SK-N-SH (cell line): ENCODE data around the gene GTF2H4. TPM values are rescaled to one million over a fixed set of nuclear protein-coding genes. Genes with fewer than 3 reads are reported as not detected.
A peak's percentile ranks its signal among the peaks of the same experiment; 100 is the strongest.

Source experiments
- CTCF ChIA-PET: fragments of 300-600, 350-600 bp; formaldehyde crosslinking; extraction: SDS; loops from one replicate; lab custom pipeline; 2021; lab: Yijun Ruan, JAX
- POLR2A ChIA-PET: fragments of 350-600 bp; sonication (Branson Sonifier 250); formaldehyde crosslinking; extraction: SDS; loops from one replicate; lab custom pipeline; 2020; ENCODE audit warnings: antibody characterized with exemption, inconsistent platforms; lab: Yijun Ruan, JAX
- DNase-seq: peaks from one replicate; pipeline ENCODE4 v3.0.0; 2012
- H2AFZ ChIP-seq: fragments of 200-600 bp; sonication (generic); 2 replicates; pipeline ENCODE4 v1.8.1; 2016; ENCODE audit warnings: antibody characterized with exemption, mild to moderate bottlenecking, low read depth
- H3F3A ChIP-seq: fragments of 200-600 bp; sonication (generic); replicated peaks from 2 replicates; pipeline ENCODE3; 2016; ENCODE audit warnings: antibody characterized with exemption, mild to moderate bottlenecking; ENCODE audit not compliant: insufficient read depth
- H3K27ac ChIP-seq, 2 experiments: fragments of 200-500 bp in 1 of 2; fragments of 200-600 bp in 1 of 2; sonication (Bioruptor generic) in 1 of 2; sonication (generic), shearing (Covaris generic) in 1 of 2; 2 replicates each; pipeline versions ENCODE4 v1.5.1 to v1.6.1; 2014 to 2016; ENCODE audit warnings: low read depth in 2 of 2, inconsistent platforms in 1 of 2, low read length in 1 of 2, mild to moderate bottlenecking in 1 of 2, mixed read lengths in 1 of 2
- H3K27me3 ChIP-seq: fragments of 200-600 bp; sonication (generic), shearing (Covaris generic); 2 replicates; pipeline ENCODE4 v1.6.1; 2016; ENCODE audit warnings: mixed run types; ENCODE audit not compliant: insufficient read depth
- H3K36me3 ChIP-seq, 2 experiments: fragments of 200-500 bp in 1 of 2; fragments of 200-600 bp in 1 of 2; sonication (Bioruptor generic) in 1 of 2; sonication (generic) in 1 of 2; replicated peaks in 1 of 2; 2 replicates each; pipeline versions ENCODE3 to v1.5.1; 2014 to 2016; ENCODE audit warnings: low read length in 1 of 2, mild to moderate bottlenecking in 1 of 2; ENCODE audit not compliant: insufficient read depth in 2 of 2, control insufficient read depth in 1 of 2
- H3K4me1 ChIP-seq, 2 experiments: fragments of 200-500 bp in 1 of 2; fragments of 200-600 bp in 1 of 2; sonication (Bioruptor generic) in 1 of 2; sonication (generic), shearing (Covaris generic) in 1 of 2; 2 replicates each; pipeline versions ENCODE4 v1.5.1 to v1.6.1; 2014 to 2016; ENCODE audit warnings: low read depth in 1 of 2, low read length in 1 of 2, mixed run types in 1 of 2; ENCODE audit not compliant: insufficient read depth in 2 of 2, control insufficient read depth in 1 of 2
- H3K4me2 ChIP-seq: fragments of 200-600 bp; sonication (generic), shearing (Covaris generic); 2 replicates; pipeline ENCODE4 v1.6.1; 2017; ENCODE audit warnings: mixed run types
- H3K4me3 ChIP-seq, 2 experiments: fragments of 200-500 bp in 1 of 2; fragments of 200-600 bp in 1 of 2; sonication (Bioruptor generic) in 1 of 2; sonication (generic), shearing (Covaris generic) in 1 of 2; 2 replicates each; pipeline versions ENCODE4 v1.5.1 to v1.8.1; 2014 to 2016; ENCODE audit warnings: low read depth in 2 of 2, inconsistent platforms in 1 of 2, low read length in 1 of 2, mild to moderate bottlenecking in 1 of 2, mixed read lengths in 1 of 2, moderate library complexity in 1 of 2
- H3K79me2 ChIP-seq: fragments of 200-600 bp; sonication (generic); 2 replicates; pipeline ENCODE4 v1.8.1; 2017; ENCODE audit warnings: mild to moderate bottlenecking; ENCODE audit not compliant: insufficient read depth
- H3K9ac ChIP-seq: fragments of 200-600 bp; sonication (generic); 2 replicates; pipeline ENCODE4 v1.6.1; 2017; ENCODE audit warnings: mixed run types
- H3K9me2 ChIP-seq: fragments of 200-600 bp; sonication (generic); 2 replicates; pipeline ENCODE4 v1.6.1; 2017; ENCODE audit warnings: mixed run types
- H3K9me3 ChIP-seq: fragments of 200-600 bp; sonication (generic); 2 replicates; pipeline ENCODE4 v1.6.1; 2017; ENCODE audit warnings: mixed run types, mild to moderate bottlenecking, moderate library complexity
- H4K20me1 ChIP-seq: fragments of 200-600 bp; sonication (generic); 2 replicates; pipeline ENCODE4 v1.6.1; 2017; ENCODE audit warnings: mild to moderate bottlenecking, mixed run types; ENCODE audit not compliant: insufficient read depth
- GABPA ChIP-seq: IDR thresholded peaks from 2 replicates; pipeline ENCODE4 v1.4.0; 2012; ENCODE audit warnings: low read depth, mild to moderate bottlenecking
- MXI1 ChIP-seq: IDR thresholded peaks from 2 replicates; pipeline ENCODE4 v1.6.1; 2012; ENCODE audit warnings: mild to moderate bottlenecking, low read depth, low read length, improper control_type of control experiment
- WGBS: methylation state at CpG from one replicate; pipeline ENCODE4 v1.1.6; 2017; ENCODE audit warnings: low lambda C conversion rate; 5-methylcytosine and 5-hydroxymethylcytosine counted together
- polyA plus RNA-seq, 3 experiments: library from polyadenylated mRNA; depleted of rRNA; stranded (reverse); fragments of >200 nt; gene quantifications; 2 replicates each; pipeline ENCODE4 v1.2.3, GENCODE V29; 2012
- TF ChIP-seq, protein P1 (sequence below): IDR thresholded peaks from 2 replicates; pipeline ENCODE4 v1.4.0; 2012; ENCODE audit warnings: low read depth
- TF ChIP-seq, protein P2 (sequence below): fragments of 150-350 bp; IDR thresholded peaks from 2 replicates; pipeline ENCODE4 v1.6.1; 2017; ENCODE audit warnings: antibody characterized with exemption, low read length, low read depth, borderline replicate concordance
- TF ChIP-seq, protein P3 (sequence below): IDR thresholded peaks from 2 replicates; pipeline ENCODE4; 2012
- TF ChIP-seq, protein P4 (sequence below): IDR thresholded peaks from 2 replicates; pipeline ENCODE4 v1.6.1; 2012; ENCODE audit warnings: mild to moderate bottlenecking, low read depth, low read length, moderate library complexity

GTF2H4 gene
- polyA plus RNA-seq, 1 of the 3 experiments (the other 2 are of a cell fraction) = 30.7 TPM

DNA sequence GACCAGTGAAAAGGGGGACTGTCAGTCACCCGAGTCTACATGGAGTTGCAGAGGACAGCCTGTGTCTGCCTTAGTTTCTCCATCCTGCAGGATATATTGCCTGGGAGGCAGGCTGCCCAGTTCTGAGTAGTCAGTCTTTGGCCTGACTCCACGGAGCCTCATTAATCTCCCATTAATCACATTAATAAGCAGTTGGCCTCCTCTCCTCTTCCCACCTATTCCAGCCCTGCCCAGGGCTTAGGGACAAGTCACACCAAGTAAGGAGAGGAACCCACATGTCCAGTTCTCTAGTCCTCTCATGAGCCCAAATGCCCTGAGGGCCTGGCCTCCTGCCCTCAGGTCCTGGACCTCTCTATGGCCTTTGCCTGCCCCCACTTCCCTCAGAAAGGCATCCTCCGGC is 31.5 kb downstream of the GTF2H4 start:
- no peak overlapping the region for H3K9ac ChIP-seq
- ChIA-PET CTCF (no interaction called here), POLR2A (no interaction called here)

DNA sequence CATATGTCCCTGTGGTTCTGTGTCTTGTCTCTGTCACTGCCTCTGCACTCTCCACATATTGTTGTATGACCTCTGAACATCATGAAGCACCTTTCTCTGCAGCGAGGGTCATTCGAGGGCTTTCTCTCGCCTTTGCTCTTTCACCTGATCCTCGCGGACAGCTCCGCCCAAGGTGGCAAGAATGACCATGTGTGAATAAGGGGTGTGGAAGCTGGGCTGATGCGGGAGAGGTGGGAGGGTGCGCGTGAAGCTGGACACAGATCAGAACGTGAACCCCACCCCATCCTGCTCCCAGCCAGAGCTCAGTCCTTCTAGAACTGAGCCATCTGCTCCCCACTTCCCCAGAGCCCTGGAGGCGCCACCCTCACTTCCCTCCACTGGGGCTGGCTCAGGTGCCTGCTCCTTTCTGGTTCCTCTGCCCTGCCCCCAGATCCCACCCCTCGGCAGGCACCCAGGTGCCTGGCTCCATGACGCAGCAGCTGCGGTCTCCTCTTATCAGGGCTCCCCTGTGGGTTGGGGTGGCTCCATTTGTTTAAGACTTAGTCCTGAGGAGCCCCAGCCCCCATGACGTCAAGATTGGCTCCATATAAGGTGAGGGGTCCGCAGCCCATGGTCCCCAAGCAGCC is 32.5 kb downstream of the GTF2H4 start, which contains the start of gene MUCL3:
Gene MUCL3, plus strand, starts transcription at position 613 of the 626 bp plus-strand sequence. CDS start 27 bp downstream, outside the sequence.
- no peaks in the 10 kb centered on the region for H3K79me2 ChIP-seq
- DNase-seq = no peak
- POLR2A ChIA-PET = no interaction called here
- CTCF ChIA-PET = interaction anchor here (1.1 to 2.2 kb wide), 2 partner anchors 9 to 139 kb away, joined by 3 to 6 read pairs; partner anchors contain the start of gene SFTA2
- TF ChIP-seq, protein P1, sequence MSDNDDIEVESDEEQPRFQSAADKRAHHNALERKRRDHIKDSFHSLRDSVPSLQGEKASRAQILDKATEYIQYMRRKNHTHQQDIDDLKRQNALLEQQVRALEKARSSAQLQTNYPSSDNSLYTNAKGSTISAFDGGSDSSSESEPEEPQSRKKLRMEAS = no peak
- TF ChIP-seq, protein P2, sequence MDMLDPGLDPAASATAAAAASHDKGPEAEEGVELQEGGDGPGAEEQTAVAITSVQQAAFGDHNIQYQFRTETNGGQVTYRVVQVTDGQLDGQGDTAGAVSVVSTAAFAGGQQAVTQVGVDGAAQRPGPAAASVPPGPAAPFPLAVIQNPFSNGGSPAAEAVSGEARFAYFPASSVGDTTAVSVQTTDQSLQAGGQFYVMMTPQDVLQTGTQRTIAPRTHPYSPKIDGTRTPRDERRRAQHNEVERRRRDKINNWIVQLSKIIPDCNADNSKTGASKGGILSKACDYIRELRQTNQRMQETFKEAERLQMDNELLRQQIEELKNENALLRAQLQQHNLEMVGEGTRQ = no peak
- no peak for TF ChIP-seq GABPA
- TF ChIP-seq, all 33 proteins: peak for 0
- H3F3A ChIP-seq = no peaks in the 10 kb centered on the region
- H3K4me3 ChIP-seq = no peak within 1 kb of the TSS
- H3K9me2 ChIP-seq = no peaks in the 10 kb centered on the region
- H3K27ac ChIP-seq = no peak within 1 kb of the TSS
- H3K36me3 ChIP-seq = no peaks in the 10 kb centered on the region
- H3K4me2 ChIP-seq = no peak within 1 kb of the TSS
- no peak within 1 kb of the TSS for H3K9ac ChIP-seq
- H3K27me3 ChIP-seq = no peaks in the 10 kb centered on the region; the same call in 1 of the 2 replicates
- 43% methylated on average over 10 of the region's 16 CpGs for WGBS
- peaks cover 0 to 4% of the 10 kb centered on the region in 2 experiments; a peak in 1 of 4 replicates for H3K4me1 ChIP-seq
- H4K20me1 ChIP-seq = no peaks in the 10 kb centered on the region
- no peaks in the 10 kb centered on the region for H3K9me3 ChIP-seq
- no peak within 1 kb of the TSS for H2AFZ ChIP-seq

More for the DNA sequence above, 31.5 kb downstream of the GTF2H4 start:
- TF ChIP-seq, protein P3, sequence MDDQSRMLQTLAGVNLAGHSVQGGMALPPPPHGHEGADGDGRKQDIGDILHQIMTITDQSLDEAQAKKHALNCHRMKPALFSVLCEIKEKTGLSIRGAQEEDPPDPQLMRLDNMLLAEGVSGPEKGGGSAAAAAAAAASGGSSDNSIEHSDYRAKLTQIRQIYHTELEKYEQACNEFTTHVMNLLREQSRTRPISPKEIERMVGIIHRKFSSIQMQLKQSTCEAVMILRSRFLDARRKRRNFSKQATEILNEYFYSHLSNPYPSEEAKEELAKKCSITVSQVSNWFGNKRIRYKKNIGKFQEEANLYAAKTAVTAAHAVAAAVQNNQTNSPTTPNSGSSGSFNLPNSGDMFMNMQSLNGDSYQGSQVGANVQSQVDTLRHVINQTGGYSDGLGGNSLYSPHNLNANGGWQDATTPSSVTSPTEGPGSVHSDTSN = 0 out of 2 replicates have a peak, but pooled peaks have one; percentile 12
- no peak for TF ChIP-seq MXI1
- TF ChIP-seq, protein P4, sequence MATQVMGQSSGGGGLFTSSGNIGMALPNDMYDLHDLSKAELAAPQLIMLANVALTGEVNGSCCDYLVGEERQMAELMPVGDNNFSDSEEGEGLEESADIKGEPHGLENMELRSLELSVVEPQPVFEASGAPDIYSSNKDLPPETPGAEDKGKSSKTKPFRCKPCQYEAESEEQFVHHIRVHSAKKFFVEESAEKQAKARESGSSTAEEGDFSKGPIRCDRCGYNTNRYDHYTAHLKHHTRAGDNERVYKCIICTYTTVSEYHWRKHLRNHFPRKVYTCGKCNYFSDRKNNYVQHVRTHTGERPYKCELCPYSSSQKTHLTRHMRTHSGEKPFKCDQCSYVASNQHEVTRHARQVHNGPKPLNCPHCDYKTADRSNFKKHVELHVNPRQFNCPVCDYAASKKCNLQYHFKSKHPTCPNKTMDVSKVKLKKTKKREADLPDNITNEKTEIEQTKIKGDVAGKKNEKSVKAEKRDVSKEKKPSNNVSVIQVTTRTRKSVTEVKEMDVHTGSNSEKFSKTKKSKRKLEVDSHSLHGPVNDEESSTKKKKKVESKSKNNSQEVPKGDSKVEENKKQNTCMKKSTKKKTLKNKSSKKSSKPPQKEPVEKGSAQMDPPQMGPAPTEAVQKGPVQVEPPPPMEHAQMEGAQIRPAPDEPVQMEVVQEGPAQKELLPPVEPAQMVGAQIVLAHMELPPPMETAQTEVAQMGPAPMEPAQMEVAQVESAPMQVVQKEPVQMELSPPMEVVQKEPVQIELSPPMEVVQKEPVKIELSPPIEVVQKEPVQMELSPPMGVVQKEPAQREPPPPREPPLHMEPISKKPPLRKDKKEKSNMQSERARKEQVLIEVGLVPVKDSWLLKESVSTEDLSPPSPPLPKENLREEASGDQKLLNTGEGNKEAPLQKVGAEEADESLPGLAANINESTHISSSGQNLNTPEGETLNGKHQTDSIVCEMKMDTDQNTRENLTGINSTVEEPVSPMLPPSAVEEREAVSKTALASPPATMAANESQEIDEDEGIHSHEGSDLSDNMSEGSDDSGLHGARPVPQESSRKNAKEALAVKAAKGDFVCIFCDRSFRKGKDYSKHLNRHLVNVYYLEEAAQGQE = no peak
- Histone ChIP-seq H3K4me2 (no peak overlapping the region), H3K27me3 (no peaks in the 10 kb centered on the region), H3K4me3 (no peak overlapping the region), H4K20me1 (no peaks in the 10 kb centered on the region), H3K79me2 (no peaks in the 10 kb centered on the region), H2AFZ (no peak overlapping the region), H3K27ac (no peak overlapping the region), H3K9me2 (no peaks in the 10 kb centered on the region), H3K9me3 (no peaks in the 10 kb centered on the region), H3K4me1 (peaks cover 0 to 4% of the 10 kb centered on the region in 2 experiments; a peak in 1 of 4 replicates), H3F3A (no peaks in the 10 kb centered on the region), H3K36me3 (no peaks in the 10 kb centered on the region)
- WGBS = 73% methylated on average over 2 of the region's 3 CpGs
- DNase-seq = no peak
